K562 (cell line): ENCODE data around the gene TET2. TPM values are rescaled to one million over a fixed set of nuclear protein-coding genes. Genes with fewer than 3 reads are reported as not detected.

Source experiments
- ATAC-seq: fragments of 200-7000 bp; cut with Tn5 transposase; 3 replicates; pipeline ENCODE4 v1.9.1; 2020; ENCODE audit warnings: moderate library complexity
- BruUV-seq: library from RNA; stranded (reverse); fragments of 400-500 nt; replicated peaks from 2 replicates; lab custom pipeline; 2021; lab: Mats Ljungman, UMichigan
- CTCF ChIA-PET: fragments of 300-600 bp; formaldehyde crosslinking; extraction: SDS; loops from one replicate; lab custom pipeline; 2021; ENCODE audit warnings: low intra/inter-chr PET ratio; lab: Yijun Ruan, JAX
- POLR2A ChIA-PET: fragments of 300-600, 350-650 bp; sonication (Branson Sonifier 250); formaldehyde crosslinking; extraction: SDS; loops from one replicate; lab custom pipeline; 2021; ENCODE audit warnings: antibody characterized with exemption, inconsistent platforms; lab: Yijun Ruan, JAX
- DNase-seq, 4 experiments: peaks; one replicate each; pipeline versions ENCODE4 v3.0.0 to v3.0.0-alpha.2; 2011 to 2018; ENCODE audit warnings: low spot score in 3 of 4, mixed read lengths in 3 of 4; ENCODE audit errors: extremely low read depth in 1 of 4
- FAIRE-seq: peaks from 2 replicates; lab custom pipeline; 2011; peaks lifted over from hg19 to GRCh38; lab: Jason Lieb, UNC
- H2AFZ ChIP-seq: 2 replicates; pipeline ENCODE4 v1.6.0; 2011; ENCODE audit warnings: low read depth, low read length, control low read depth, inconsistent platforms
- H3K27ac ChIP-seq: fragments of 200-600 bp; 3 replicates; pipeline ENCODE4 v1.8.0; 2011; ENCODE audit warnings: low read depth, mild to moderate bottlenecking, control low read depth, inconsistent platforms, low read length, moderate library complexity, mixed read lengths; ENCODE audit errors: extremely low read depth
- H3K27me3 ChIP-seq, 2 experiments: fragments of 300-600 bp in 1 of 2; 2 replicates in 1 of 2; 3 replicates in 1 of 2; pipeline versions ENCODE4 v1.6.0 to v1.8.0; 2011; ENCODE audit warnings: inconsistent platforms in 2 of 2, low read length in 2 of 2, mild to moderate bottlenecking in 1 of 2, mixed read lengths in 1 of 2, moderate library complexity in 1 of 2; ENCODE audit not compliant: control insufficient read depth in 2 of 2, insufficient read depth in 2 of 2
- H3K36me3 ChIP-seq: fragments of 300-600 bp; 3 replicates; pipeline ENCODE4 v1.8.0; 2011; ENCODE audit warnings: mild to moderate bottlenecking, low read length, inconsistent platforms; ENCODE audit not compliant: control insufficient read depth, insufficient read depth
- H3K4me1 ChIP-seq, 2 experiments: fragments of 200-600 bp in 1 of 2; replicated peaks in 1 of 2; 2 replicates in 1 of 2; 3 replicates in 1 of 2; pipeline versions ENCODE4 v1.5.1 to v1.8.0; 2011; ENCODE audit warnings: inconsistent platforms in 2 of 2, low read length in 2 of 2, mild to moderate bottlenecking in 1 of 2, mixed read lengths in 1 of 2, moderate library complexity in 1 of 2; ENCODE audit not compliant: control insufficient read depth in 2 of 2, insufficient read depth in 2 of 2
- H3K4me2 ChIP-seq: 2 replicates; pipeline ENCODE4 v1.6.1; 2011; ENCODE audit warnings: low read length, control low read depth, inconsistent platforms, mixed read lengths; ENCODE audit not compliant: insufficient read depth
- H3K4me3 ChIP-seq: fragments of 200-600 bp; sonication (generic), shearing (Covaris generic); 2 replicates; pipeline ENCODE4 v1.5.1; 2016; ENCODE audit warnings: control low read depth, inconsistent platforms
- H3K79me2 ChIP-seq: fragments of 200-600 bp; 3 replicates; pipeline ENCODE4 v1.8.0; 2011; ENCODE audit warnings: low read length, inconsistent platforms; ENCODE audit not compliant: control insufficient read depth, insufficient read depth
- H3K9ac ChIP-seq, 2 experiments: 2 replicates each; pipeline versions ENCODE4 v1.6.0 to v1.6.1; 2011; ENCODE audit warnings: low read depth in 2 of 2, low read length in 2 of 2, control low read depth in 1 of 2, inconsistent platforms in 1 of 2, mild to moderate bottlenecking in 1 of 2, mixed read lengths in 1 of 2; ENCODE audit not compliant: insufficient read depth in 1 of 2
- H3K9me1 ChIP-seq: one replicate; pipeline ENCODE4 v1.6.0; 2011; ENCODE audit warnings: inconsistent platforms, mild to moderate bottlenecking, low read length, moderate library complexity; ENCODE audit not compliant: control insufficient read depth, insufficient read depth
- H3K9me3 ChIP-seq: replicated peaks from 2 replicates; pipeline ENCODE4 v1.5.1; 2011; ENCODE audit warnings: low read depth, low read length, inconsistent platforms; ENCODE audit not compliant: control insufficient read depth, insufficient read depth
- H4K20me1 ChIP-seq: replicated peaks from 2 replicates; pipeline ENCODE4 v1.6.1; 2011; ENCODE audit warnings: low read length, inconsistent platforms, mixed read lengths; ENCODE audit not compliant: control insufficient read depth, insufficient read depth
- ILK ChIP-seq: fragments of 450-650 bp; IDR thresholded peaks from 2 replicates; pipeline ENCODE4 v1.6.1; 2016; ENCODE audit warnings: missing genetic modification characterization, low read depth, mild to moderate bottlenecking, missing compliant biosample characterization, moderate library complexity, borderline replicate concordance
- KLF6 ChIP-seq: fragments of 250-450 bp; sonication (Bioruptor Pico); IDR thresholded peaks from 2 replicates; pipeline ENCODE4 v1.4.0; 2020; ENCODE audit warnings: mild to moderate bottlenecking, moderate library complexity, borderline replicate concordance
- NFATC3 ChIP-seq: fragments of 450-650 bp; IDR thresholded peaks from 2 replicates; pipeline ENCODE4 v1.6.1; 2017; ENCODE audit warnings: mild to moderate bottlenecking
- PHTF2 ChIP-seq: fragments of 250-450 bp; sonication (Bioruptor Pico); IDR thresholded peaks from 2 replicates; pipeline ENCODE4 v1.5.0; 2021; ENCODE audit warnings: mild to moderate bottlenecking
- PPARD ChIP-seq: fragments of 250-450 bp; sonication (Bioruptor Pico); IDR thresholded peaks from 2 replicates; pipeline ENCODE4 v1.8.0; 2022; ENCODE audit warnings: inconsistent platforms, mild to moderate bottlenecking, moderate library complexity
- RBM14 ChIP-seq: fragments of 200-400 bp; formaldehyde crosslinking; IDR thresholded peaks from 2 replicates; pipeline ENCODE4 v1.6.1; 2018; ENCODE audit warnings: low read depth, mild to moderate bottlenecking, low read length, moderate library complexity, borderline replicate concordance; ENCODE audit not compliant: insufficient read depth
- WGBS: fragments of 100-300 bp; shearing (Covaris generic); methylation state at CpG from one replicate; pipeline ENCODE4 v1.1.6; 2016; ENCODE audit warnings: low coverage, mixed read lengths; ENCODE audit not compliant: insufficient coverage; ENCODE audit errors: missing lambda C conversion rate; 5-methylcytosine and 5-hydroxymethylcytosine counted together
- in situ Hi-C: fragments of 300-500 bp; cut with MboI; formaldehyde crosslinking; loops from 4 replicates; pipeline ENCODE4 v1.15.0; 2018; ENCODE audit warnings: inconsistent platforms, mixed read lengths
- intact Hi-C: fragments of 100-400 bp; cut with micrococcal nuclease; formaldehyde crosslinking; loops from 2 replicates; pipeline ENCODE4 v1.14.2; 2022
- polyA plus RNA-seq, 8 experiments: library from polyadenylated mRNA; depleted of rRNA in 4 of 8; stranded (reverse) in 5 of 8; unstranded in 3 of 8; fragments of >200 nt; fragmentation: Nextera tagmentation in 2 of 8; fragmentation: Illumina TruSeq in 1 of 8; extraction: Ambion mirVana in 2 of 8; extraction: Trizol in 1 of 8; gene quantifications; 2 replicates each; pipeline versions ENCODE4 v1.2.1 to v1.2.3, GENCODE V29; 2011 to 2014; ENCODE audit warnings: inconsistent platforms in 1 of 8, missing spikeins in 1 of 8
- total RNA-seq, 7 experiments: library from RNA; depleted of rRNA in 6 of 7; stranded (reverse); fragments of >200 nt in 6 of 7; fragmentation: Illumina TruSeq in 2 of 7; extraction: Trizol in 2 of 7; gene quantifications; 2 replicates each; pipeline versions ENCODE4 v1.2.1 to v1.2.3, GENCODE V29; 2011 to 2021; ENCODE audit warnings: low replicate concordance in 1 of 7
- TF ChIP-seq, protein P1 (sequence below), 2 experiments: fragments of 450-650 bp in 1 of 2; sonication (generic) in 1 of 2; formaldehyde crosslinking in 1 of 2; IDR thresholded peaks; 2 replicates each; pipeline versions ENCODE4 v1.7.1 to v1.9.0; 2016 to 2022; ENCODE audit warnings: inconsistent platforms in 1 of 2, mild to moderate bottlenecking in 1 of 2, missing genetic modification reagents in 1 of 2

TET2 gene
- total and polyA plus RNA-seq, 9 of the 15 experiments (the other 6 are each of a cell fraction or from before 2014, with no cell fraction given) = 0.80 to 11.1 (median 4.9) TPM

DNA sequence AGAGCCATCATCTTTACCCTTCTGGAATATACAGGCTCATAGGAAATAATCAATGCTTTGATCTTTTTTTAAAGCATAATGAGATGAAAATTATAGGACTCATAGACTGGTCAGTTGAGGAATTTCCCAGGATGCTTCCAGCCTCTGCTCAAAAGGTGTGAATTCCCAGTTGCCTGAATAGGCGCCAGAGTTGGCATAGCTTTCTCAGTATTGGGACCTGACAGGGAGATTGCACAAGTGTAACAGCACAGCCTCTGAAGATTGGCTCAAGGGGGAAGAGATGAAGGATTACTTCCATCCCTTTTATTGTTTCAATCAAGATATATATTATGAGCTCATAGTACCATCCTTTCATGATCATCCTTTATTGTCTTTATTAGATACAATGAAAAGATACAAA, 17.9 kb downstream of the TET2 start:
- Histone ChIP-seq H3K4me2 (no peak overlapping the region), H3K79me2 (peaks cover 34% of the 10 kb centered on the region), H4K20me1 (no peaks in the 10 kb centered on the region), H3K4me3 (no peak overlapping the region), H3K9ac (no peak overlapping the region), H2AFZ (no peak overlapping the region), H3K9me3 (no peaks in the 10 kb centered on the region), H3K27me3 (no peaks in the 10 kb centered on the region), H3K27ac (no peak overlapping the region), H3K9me1 (no peaks in the 10 kb centered on the region), H3K4me1 (no peaks in the 10 kb centered on the region; a peak in 2 of 5 replicates), H3K36me3 (no peaks in the 10 kb centered on the region)
- DNase-seq = no peak
- intact Hi-C loops (no loop called here), in situ Hi-C loops (no loop called here)
- no peak for FAIRE-seq
- no peak for ATAC-seq
- POLR2A ChIA-PET = no interaction called here
- 92% methylated on average over 1 of the region's 1 CpG for WGBS
- no TSS peak for BruUV-seq
- CTCF ChIA-PET = no interaction called here
- no peak for TF ChIP-seq KLF6 (CRISPR knock-in tag)
- no peak for TF ChIP-seq RBM14
- TF ChIP-seq PHTF2 = no peak
- TF ChIP-seq, protein P1, sequence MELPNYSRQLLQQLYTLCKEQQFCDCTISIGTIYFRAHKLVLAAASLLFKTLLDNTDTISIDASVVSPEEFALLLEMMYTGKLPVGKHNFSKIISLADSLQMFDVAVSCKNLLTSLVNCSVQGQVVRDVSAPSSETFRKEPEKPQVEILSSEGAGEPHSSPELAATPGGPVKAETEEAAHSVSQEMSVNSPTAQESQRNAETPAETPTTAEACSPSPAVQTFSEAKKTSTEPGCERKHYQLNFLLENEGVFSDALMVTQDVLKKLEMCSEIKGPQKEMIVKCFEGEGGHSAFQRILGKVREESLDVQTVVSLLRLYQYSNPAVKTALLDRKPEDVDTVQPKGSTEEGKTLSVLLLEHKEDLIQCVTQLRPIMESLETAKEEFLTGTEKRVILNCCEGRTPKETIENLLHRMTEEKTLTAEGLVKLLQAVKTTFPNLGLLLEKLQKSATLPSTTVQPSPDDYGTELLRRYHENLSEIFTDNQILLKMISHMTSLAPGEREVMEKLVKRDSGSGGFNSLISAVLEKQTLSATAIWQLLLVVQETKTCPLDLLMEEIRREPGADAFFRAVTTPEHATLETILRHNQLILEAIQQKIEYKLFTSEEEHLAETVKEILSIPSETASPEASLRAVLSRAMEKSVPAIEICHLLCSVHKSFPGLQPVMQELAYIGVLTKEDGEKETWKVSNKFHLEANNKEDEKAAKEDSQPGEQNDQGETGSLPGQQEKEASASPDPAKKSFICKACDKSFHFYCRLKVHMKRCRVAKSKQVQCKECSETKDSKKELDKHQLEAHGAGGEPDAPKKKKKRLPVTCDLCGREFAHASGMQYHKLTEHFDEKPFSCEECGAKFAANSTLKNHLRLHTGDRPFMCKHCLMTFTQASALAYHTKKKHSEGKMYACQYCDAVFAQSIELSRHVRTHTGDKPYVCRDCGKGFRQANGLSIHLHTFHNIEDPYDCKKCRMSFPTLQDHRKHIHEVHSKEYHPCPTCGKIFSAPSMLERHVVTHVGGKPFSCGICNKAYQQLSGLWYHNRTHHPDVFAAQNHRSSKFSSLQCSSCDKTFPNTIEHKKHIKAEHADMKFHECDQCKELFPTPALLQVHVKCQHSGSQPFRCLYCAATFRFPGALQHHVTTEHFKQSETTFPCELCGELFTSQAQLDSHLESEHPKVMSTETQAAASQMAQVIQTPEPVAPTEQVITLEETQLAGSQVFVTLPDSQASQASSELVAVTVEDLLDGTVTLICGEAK (IDR thresholded peaks at IDR 0.05) = no peak
- TF ChIP-seq, protein P1 (CRISPR knock-in tag; IDR thresholded peaks at IDR 0.05) = no peak
- no peak for TF ChIP-seq ILK (tag)
- TF ChIP-seq NFATC3 = no peak
- no peak for TF ChIP-seq PPARD (CRISPR knock-in tag)
